Sigmoid colon (tissue), 7 donors: ENCODE data around the gene MGMT. TPM values are rescaled to one million over a fixed set of nuclear protein-coding genes. Genes with fewer than 3 reads are reported as not detected.

Experiments used
- DNase-seq: peaks from one replicate; pipeline ENCODE4 v3.0.0-alpha.2; 2019
- H3K27ac ChIP-seq, 4 donors: fragments of 200-600 bp; sonication (generic); one replicate each; pipeline ENCODE4 v1.5.1; 2016 to 2019; ENCODE audit warnings: mild to moderate bottlenecking in 1 of 4
- H3K27me3 ChIP-seq, 3 donors: fragments of 200-600 bp; sonication (generic); one replicate each; pipeline ENCODE4 v1.5.1; 2019; ENCODE audit warnings: mild to moderate bottlenecking in 1 of 3
- H3K36me3 ChIP-seq, 4 donors: fragments of 200-600 bp; sonication (generic); one replicate each; pipeline ENCODE4 v1.5.1; 2016 to 2019
- H3K4me1 ChIP-seq, 4 donors: fragments of 200-600 bp; sonication (generic); one replicate each; pipeline ENCODE4 v1.5.1; 2017 to 2019
- H3K4me3 ChIP-seq, 4 donors: fragments of 200-600 bp; sonication (generic); one replicate each; pipeline ENCODE4 v1.5.1; 2017 to 2019; ENCODE audit warnings: mild to moderate bottlenecking in 2 of 4, moderate library complexity in 1 of 4
- H3K9me3 ChIP-seq, 4 donors: fragments of 200-600 bp in 3 of 4; sonication (generic) in 3 of 4; one replicate each; pipeline versions ENCODE4 v1.5.1 to v1.6.1; 2013 to 2019
- EP300 ChIP-seq, 4 donors: sonication (generic); formaldehyde crosslinking; IDR thresholded peaks; one replicate each; pipeline ENCODE4 v1.6.1; 2017; ENCODE audit warnings: antibody characterized with exemption in 4 of 4
- POLR2A ChIP-seq, 2 donors: fragments of 450-650 bp; IDR thresholded peaks; one replicate each; pipeline ENCODE4 v1.6.1; 2016; ENCODE audit warnings: antibody characterized with exemption in 2 of 2, mild to moderate bottlenecking in 2 of 2, moderate library complexity in 2 of 2
- POLR2AphosphoS5 ChIP-seq, 4 donors: sonication (generic); formaldehyde crosslinking; IDR thresholded peaks; one replicate each; pipeline ENCODE4 v1.6.1; 2017; ENCODE audit warnings: antibody characterized with exemption in 4 of 4
- WGBS, 2 donors: extraction: QIAGEN DNeasy Blood & Tissue Kit; methylation state at CpG; one replicate each; pipeline ENCODE4 v1.1.7; 2013; 5-methylcytosine and 5-hydroxymethylcytosine counted together
- intact Hi-C: fragments of 100-400 bp; cut with DNase I; formaldehyde crosslinking; loops from one replicate; pipeline ENCODE4 v1.15.1; 2023
- polyA plus RNA-seq, 3 donors: library from polyadenylated mRNA; stranded (reverse); fragments of 200-250 nt; gene quantifications; one replicate each; pipeline ENCODE4 v1.2.3, GENCODE V29; 2013
- total RNA-seq, 4 donors: library from RNA; depleted of rRNA; stranded (reverse); fragments of >200 nt; gene quantifications; one replicate each; pipeline ENCODE4 v1.1.0, GENCODE V29; 2016
- TF ChIP-seq, protein P1 (sequence below), 4 experiments: fragments of 450-650 bp in 3 of 4; fragments of 200-600 bp in 1 of 4; IDR thresholded peaks; one replicate each; pipeline ENCODE4 v1.5.1; 2016 to 2019; ENCODE audit warnings: antibody characterized with exemption in 4 of 4, mild to moderate bottlenecking in 3 of 4, moderate library complexity in 2 of 4
- donor health status: healthy with polysubstance abuse.
- donor health status: Bipolar disorder and iron deficiency.
- donor health status: healthy.

MGMT gene
- total and polyA plus RNA-seq, 7 donors, result 7.2 to 40.3 (median 24.3) TPM

DNA sequence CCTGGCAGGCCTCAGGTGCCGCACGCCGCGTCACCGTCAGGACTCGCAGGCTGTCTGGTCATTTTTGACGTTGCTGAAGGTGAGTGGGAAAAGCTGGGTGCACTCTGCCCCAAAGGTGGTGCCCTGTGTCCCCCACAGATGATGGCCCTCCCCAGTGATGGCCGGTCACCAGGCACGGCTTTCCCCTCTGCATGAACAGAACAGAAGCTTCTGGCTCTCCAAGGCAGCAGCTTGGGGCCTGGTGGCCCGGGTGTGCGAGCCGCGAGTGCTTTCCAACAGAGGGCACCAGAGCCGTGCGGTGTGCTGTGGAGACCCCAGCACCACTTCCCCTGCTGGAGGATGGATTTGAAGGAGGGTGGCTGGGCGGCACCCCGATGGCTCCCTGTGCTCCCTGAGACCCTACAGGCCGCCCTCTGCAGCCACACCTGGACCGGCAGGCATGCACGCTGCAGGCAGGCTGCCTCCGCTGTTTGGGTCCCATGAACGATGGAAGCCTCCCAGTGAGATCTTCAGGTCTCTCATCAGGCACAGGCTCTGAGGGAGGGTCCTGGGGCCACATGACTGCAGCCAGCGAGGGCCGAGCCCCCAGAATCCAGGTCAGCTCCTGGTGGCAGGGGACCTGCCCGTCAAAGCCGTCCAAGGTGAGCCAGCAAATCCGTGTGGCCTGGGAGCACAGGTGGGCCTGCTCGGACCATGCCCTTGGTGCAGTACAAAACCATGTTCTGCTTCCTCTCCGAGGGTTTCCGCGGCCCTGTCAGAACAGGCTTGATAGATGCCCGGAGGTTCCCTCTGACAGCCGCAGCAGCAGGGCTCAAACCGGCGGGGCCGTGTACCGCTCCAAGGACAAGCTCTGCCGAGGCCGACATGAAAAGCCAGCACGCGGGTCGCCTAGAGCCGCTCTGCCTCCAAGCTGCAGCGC is 301.7 kb downstream of the MGMT start:
- 92 to 95% methylated on average over 44 of the region's 44 CpGs for WGBS, 2 donors
- intact Hi-C loops, result no loop called here
- no peak for DNase-seq
- no peak overlapping the region for H3K4me3 ChIP-seq
- no peaks in the 10 kb centered on the region for H3K4me1 ChIP-seq
- TF ChIP-seq, protein P1, sequence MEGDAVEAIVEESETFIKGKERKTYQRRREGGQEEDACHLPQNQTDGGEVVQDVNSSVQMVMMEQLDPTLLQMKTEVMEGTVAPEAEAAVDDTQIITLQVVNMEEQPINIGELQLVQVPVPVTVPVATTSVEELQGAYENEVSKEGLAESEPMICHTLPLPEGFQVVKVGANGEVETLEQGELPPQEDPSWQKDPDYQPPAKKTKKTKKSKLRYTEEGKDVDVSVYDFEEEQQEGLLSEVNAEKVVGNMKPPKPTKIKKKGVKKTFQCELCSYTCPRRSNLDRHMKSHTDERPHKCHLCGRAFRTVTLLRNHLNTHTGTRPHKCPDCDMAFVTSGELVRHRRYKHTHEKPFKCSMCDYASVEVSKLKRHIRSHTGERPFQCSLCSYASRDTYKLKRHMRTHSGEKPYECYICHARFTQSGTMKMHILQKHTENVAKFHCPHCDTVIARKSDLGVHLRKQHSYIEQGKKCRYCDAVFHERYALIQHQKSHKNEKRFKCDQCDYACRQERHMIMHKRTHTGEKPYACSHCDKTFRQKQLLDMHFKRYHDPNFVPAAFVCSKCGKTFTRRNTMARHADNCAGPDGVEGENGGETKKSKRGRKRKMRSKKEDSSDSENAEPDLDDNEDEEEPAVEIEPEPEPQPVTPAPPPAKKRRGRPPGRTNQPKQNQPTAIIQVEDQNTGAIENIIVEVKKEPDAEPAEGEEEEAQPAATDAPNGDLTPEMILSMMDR (IDR thresholded peaks at IDR 0.05), result no peak
- TF ChIP-seq POLR2AphosphoS5 (IDR thresholded peaks at IDR 0.05), result no peak
- TF ChIP-seq EP300 (IDR thresholded peaks at IDR 0.05), result no peak
- no peak for TF ChIP-seq POLR2A (IDR thresholded peaks at IDR 0.05)
- H3K36me3 ChIP-seq, result peaks cover 0 to 17% (median 3%) of the 10 kb centered on the region in 4 donors
- H3K27me3 ChIP-seq, result no peaks in the 10 kb centered on the region
- no peak overlapping the region for H3K27ac ChIP-seq
- no peaks in the 10 kb centered on the region for H3K9me3 ChIP-seq

DNA sequence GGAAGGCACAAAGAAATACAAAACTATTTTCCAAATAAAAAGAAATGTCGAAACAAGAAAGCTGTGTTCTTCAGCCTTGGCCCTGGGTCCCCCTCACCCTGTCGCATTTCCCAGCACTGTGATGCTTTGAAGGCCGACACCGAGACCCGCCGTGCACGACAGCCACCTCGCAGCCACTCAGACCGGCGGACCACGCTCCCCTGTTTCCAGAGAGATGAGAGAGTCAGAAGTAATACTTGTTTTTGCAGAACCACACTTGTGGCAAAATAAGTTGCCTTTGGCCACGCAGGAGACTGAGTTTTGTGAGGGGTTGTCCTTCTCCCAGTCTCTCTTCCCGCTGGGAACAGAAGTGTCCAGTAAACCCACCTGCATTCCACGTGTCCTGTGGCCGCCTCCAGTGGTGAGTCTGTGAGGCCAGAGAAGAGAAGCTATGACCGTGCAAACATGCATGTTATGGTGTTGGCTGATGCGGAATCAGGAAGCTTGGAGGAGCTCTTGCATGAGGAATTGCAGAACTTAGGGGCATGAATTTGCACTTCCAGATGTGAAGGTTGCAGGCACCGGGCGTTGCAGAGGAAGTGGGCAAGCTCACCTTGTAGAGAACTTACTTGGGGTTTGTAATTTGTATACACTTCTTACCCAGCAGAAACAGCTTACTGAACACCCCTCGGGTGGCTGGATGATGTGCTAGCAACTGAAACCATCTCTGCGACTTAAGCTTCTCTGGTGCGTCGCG is 302.5 kb downstream of the MGMT start:
- H3K4me3 ChIP-seq, result no peak overlapping the region
- intact Hi-C loops, result no loop called here
- H3K4me1 ChIP-seq, result no peaks in the 10 kb centered on the region
- 91 to 95% methylated on average over 24 of the region's 24 CpGs for WGBS, 2 donors
- no peak overlapping the region for H3K27ac ChIP-seq
- peaks cover 0 to 17% (median 3%) of the 10 kb centered on the region in 4 donors for H3K36me3 ChIP-seq
- TF ChIP-seq EP300 (IDR thresholded peaks at IDR 0.05), result no peak
- TF ChIP-seq, protein P1 (IDR thresholded peaks at IDR 0.05), result no peak
- no peak for TF ChIP-seq POLR2A (IDR thresholded peaks at IDR 0.05)
- no peak for TF ChIP-seq POLR2AphosphoS5 (IDR thresholded peaks at IDR 0.05)
- no peaks in the 10 kb centered on the region for H3K27me3 ChIP-seq
- peak; percentile 27 for DNase-seq
- no peaks in the 10 kb centered on the region for H3K9me3 ChIP-seq

DNA sequence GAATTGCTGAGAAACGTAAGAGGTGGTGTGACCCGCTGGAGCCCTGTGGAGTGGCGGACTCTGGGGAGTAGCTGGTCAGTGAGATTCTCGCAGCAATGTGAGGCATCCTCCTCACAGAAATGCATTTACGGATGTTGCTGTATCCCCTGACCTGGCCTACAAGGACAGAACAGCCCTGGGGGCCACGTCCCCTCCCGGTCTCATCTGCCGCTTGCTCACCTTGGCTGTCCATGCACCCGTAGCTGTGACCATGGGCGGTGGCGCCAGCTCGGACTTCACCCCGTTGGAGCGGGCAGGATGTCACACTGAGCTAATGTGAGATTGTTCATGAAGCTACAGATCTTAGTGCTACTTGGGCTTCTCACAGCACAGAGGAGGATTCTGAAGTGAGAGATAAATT is 303.2 kb downstream of the MGMT start:
- intact Hi-C loops, result no loop called here
- 89 to 96% methylated on average over 14 of the region's 14 CpGs for WGBS, 2 donors
- no peaks in the 10 kb centered on the region for H3K4me1 ChIP-seq
- TF ChIP-seq EP300 (IDR thresholded peaks at IDR 0.05) (no peak), POLR2AphosphoS5 (IDR thresholded peaks at IDR 0.05) (no peak), POLR2A (IDR thresholded peaks at IDR 0.05) (no peak)
- TF ChIP-seq, protein P1 (IDR thresholded peaks at IDR 0.05), result no peak
- peak; percentile 17 for DNase-seq
- H3K4me3 ChIP-seq, result no peak overlapping the region
- no peaks in the 10 kb centered on the region for H3K27me3 ChIP-seq
- no peak overlapping the region for H3K27ac ChIP-seq
- peaks cover 0 to 17% (median 3%) of the 10 kb centered on the region in 4 donors for H3K36me3 ChIP-seq
- H3K9me3 ChIP-seq, result no peaks in the 10 kb centered on the region

DNA sequence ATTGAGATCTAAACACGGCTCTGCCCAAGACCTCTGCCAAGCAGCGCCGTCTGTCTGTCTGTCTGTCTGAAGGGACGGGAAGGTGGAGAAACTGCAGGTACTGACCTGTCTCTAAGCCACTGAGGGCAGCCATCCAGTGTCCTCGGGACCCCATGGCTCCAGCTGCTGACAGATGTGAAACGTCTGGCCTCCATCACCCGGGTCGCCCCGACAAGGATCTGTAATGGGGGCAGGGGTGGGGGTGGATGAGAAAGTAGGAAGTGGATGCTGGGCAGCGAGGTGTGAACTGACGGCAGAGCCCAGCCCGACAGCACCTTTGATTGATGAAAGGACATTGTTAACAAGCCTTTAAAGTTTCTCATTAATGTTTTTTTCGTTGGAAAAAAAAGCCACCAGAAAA is 304.0 kb downstream of the MGMT start:
- no peak overlapping the region for H3K4me3 ChIP-seq
- intact Hi-C loops, result no loop called here
- TF ChIP-seq POLR2AphosphoS5 (IDR thresholded peaks at IDR 0.05), result no peak
- TF ChIP-seq POLR2A (IDR thresholded peaks at IDR 0.05), result no peak
- TF ChIP-seq, protein P1 (IDR thresholded peaks at IDR 0.05), result no peak
- TF ChIP-seq EP300 (IDR thresholded peaks at IDR 0.05), result no peak
- H3K27me3 ChIP-seq, result no peaks in the 10 kb centered on the region
- H3K27ac ChIP-seq, result no peak overlapping the region
- H3K4me1 ChIP-seq, result no peaks in the 10 kb centered on the region
- no peak for DNase-seq
- peaks cover 0 to 17% (median 3%) of the 10 kb centered on the region in 4 donors for H3K36me3 ChIP-seq
- H3K9me3 ChIP-seq, result no peaks in the 10 kb centered on the region
- WGBS, 2 donors, result 81 to 85% methylated on average over 13 of the region's 13 CpGs
